Hematopoietic multipotent progenitor cell treated with erythropoietin and hydrocortisone succinate and interleukin-3 and kit ligand, for 6 days (in vitro differentiated cells): ENCODE measurements around the gene CHST10.
"Not testable (repeated sequence)": the region's sequence is repeated elsewhere in the genome, so short reads cannot be mapped to it uniquely, and the experiment has no call there.

Experiments used
- DNase-seq: peaks from one replicate; pipeline ENCODE4 v3.0.0-alpha.2; 2015

CHST10 gene, protein sequence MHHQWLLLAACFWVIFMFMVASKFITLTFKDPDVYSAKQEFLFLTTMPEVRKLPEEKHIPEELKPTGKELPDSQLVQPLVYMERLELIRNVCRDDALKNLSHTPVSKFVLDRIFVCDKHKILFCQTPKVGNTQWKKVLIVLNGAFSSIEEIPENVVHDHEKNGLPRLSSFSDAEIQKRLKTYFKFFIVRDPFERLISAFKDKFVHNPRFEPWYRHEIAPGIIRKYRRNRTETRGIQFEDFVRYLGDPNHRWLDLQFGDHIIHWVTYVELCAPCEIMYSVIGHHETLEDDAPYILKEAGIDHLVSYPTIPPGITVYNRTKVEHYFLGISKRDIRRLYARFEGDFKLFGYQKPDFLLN

DNA sequence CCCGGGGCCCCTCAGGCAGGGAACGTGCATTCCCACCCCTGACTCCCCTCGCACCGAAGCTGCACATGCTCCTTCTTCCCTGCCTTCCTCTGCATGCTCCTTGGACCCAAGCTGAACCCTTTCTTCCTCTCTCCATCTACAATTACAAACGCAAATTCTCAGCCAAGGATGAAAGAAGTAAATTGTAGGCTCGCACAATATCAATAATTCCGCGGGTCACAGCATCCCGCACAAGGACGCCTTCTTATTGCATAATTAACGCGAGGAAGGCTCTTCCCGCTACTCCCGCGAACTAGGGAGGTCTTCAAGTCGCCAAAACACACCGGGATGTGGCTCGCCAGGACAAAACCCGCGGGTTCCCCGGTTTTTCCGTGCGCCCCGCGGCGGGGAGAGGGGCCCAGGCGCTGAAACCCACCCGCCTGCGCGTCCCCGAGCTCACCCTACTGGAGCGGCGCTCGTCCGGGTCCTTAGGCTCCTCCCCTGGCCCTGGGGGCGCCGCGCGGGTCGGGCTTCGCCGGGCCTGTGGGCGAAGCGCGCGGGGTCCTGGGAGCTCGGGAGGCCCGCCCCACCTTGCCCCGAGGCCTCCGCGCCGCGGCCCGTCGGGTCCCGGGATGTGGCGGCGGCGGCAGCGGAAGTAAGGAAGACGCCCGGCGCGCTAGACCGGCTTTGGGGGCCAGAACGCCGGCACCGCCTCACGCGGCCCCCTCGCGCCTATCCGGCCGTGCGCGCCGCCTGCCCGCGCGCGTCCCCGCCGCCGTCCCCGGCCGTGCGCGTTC is at the start of gene CHST10:
TSS of gene CHST10 (minus strand) at position 734 of the 776 bp plus-strand sequence. CDS start 10,993 bp downstream, outside the sequence.
- peak; percentile 77 for DNase-seq

DNA sequence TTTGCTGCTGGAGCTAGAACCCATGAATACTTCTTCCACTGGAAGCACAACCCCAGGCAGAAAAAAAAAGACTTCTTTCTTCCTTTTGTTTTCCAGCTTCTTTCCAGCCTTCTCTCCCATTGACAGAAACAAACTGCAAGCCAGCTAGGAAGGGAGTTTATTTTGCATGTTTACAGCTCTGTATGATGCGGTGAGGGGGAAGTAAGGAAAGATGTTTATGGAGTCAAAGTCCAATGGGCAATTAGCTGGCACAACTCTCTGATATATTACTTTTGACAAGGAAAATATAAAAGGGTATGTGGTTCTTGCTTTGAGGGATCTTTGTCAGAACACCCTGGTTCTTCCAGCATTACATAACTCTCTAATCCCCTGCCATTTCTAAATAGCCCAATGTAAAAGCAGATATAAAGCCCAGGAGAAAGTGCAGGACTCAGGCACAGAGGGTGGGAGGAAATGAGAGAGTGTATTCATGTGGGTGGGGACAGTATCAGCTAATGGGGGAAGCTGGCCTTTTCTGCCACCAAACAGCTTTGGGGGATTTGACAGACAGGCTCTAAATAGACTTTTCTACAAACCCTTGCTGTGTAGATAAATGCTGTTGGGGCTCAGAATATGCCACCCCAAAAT is 43.5 kb upstream of the CHST10 start:
- DNase-seq = no peak

GRCh38 chr2:100456357-100456756 is 38.9 kb upstream of the CHST10 start:
- not testable (repeated sequence) for DNase-seq

DNA sequence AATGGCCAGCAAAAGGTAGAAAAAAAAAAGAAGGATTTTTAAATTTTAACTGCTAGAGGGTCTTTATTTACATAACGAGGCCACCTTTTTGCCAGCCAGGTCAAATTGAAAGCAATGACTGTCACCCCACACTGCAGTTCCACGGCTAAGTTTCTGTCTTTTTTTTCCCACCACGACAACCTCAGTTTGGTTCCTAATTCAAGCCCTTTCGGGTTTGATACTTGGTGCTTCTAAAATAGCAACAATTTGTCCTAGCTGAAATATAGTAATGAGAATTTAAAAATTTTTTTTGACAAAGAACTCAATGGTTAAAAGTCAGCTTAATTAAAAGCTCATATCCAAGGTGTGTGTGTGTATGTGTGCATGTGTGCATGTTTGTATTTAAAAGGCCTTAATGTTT is 36.4 kb upstream of the CHST10 start:
- no peak for DNase-seq

- DNase-seq = no peak
Measured at GRCh38 chr2:100451734-100452133, 34.3 kb upstream of the CHST10 start.

DNA sequence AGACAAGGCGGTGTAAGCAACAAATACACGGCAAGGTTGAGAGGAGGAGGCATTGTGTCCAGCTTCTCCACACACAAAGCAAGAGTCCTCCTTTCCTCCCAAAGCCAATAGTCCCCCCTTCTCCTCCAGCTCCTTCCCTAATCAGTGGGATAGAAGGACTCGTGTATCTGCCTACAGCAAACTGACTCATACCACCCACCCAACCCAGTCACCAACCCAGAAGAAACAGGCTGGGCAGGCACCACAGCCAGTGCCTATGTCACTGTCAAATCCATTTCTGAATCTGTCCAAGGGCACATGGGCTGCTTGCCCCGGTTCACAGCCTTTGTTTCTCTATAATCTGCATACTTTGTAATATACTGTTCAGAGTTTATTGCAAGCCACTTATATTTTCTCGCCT is 33.6 kb upstream of the CHST10 start:
- DNase-seq = no peak

GRCh38 chr2:100446696-100447095 is 29.2 kb upstream of the CHST10 start:
- DNase-seq = no peak

- DNase-seq = no peak
Measured at GRCh38 chr2:100437751-100438150, 20.3 kb upstream of the CHST10 start.

GRCh38 chr2:100429726-100430125 is 12.3 kb upstream of the CHST10 start:
- no peak for DNase-seq

GRCh38 chr2:100427627-100428258 is 10.3 kb upstream of the CHST10 start:
- peak; percentile 84 for DNase-seq

DNA sequence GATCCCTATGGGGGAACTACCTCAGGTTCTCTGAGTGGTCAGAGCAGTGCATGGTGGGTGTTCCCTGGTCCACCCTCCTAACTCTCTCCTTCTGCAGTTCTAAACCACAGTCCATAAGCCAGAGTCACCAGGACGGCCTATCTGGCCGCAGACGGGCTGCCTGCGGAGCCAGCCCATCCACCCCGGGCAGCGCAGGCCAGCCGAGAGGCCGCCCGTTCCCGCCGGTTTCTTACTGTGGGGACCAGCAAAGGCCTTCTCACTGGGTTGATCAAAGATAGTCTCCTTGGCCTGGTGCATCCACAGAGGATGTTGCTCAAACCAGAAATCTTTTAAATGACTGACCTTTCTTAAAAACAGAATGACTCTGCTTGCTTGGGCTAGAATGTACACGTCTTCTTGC is 9.6 kb upstream of the CHST10 start:
- no peak for DNase-seq

DNA sequence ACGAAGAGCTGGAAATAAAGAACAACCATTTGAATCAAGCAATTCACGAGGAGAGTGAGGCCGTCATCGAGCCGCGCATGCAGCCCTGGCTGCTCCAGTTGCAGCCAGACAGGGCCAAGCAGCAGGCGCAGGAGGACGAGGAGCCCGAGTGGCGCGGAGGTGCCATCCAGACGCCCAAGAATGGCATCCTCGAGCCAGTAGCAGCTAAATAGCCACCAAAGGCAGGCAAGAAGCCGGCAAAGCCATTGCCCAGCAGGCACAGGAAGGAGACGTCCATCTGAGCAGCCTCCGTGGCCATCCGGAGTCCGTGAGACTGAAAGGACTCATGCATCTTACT is 8.9 kb upstream of the CHST10 start:
- no peak for DNase-seq

DNA sequence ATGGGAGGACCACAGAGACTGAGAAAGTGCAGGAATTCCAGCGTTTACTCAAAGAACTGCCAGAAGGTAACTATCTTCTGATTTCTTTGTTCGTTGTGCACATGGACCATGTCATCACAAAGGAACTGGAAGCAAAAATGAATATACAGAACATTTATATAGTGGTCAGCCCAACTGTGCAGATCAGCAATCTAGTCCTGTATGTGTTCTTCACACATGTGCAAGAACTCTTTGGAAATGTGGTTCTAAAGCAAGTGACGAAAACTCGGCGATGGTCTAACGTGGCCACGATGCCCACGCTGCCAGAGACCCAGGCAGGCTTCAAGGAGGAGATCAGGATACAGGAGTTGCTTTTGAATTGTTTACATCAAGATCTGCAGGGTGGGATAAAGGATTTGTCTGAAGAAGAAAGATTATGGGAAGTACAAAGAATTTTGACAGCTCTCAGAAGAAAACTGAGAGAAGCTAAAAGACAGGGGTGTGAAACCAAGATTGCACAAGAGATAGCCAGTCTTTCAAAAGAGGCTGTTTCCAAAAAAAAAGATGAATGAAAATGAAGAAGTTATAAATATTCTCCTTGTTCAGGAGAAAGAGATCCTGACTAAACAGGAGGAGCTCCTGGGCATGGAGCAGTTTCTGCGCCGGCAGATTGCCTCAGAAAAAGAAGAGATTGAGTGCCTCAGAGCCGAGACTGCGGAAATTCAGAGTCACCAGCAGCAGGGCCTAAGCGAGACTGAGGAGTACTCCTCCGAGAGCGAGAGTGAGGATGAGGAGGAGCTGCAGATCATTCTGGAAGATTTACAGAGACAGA is 8.3 kb upstream of the CHST10 start:
- DNase-seq = peak; percentile 23

DNA sequence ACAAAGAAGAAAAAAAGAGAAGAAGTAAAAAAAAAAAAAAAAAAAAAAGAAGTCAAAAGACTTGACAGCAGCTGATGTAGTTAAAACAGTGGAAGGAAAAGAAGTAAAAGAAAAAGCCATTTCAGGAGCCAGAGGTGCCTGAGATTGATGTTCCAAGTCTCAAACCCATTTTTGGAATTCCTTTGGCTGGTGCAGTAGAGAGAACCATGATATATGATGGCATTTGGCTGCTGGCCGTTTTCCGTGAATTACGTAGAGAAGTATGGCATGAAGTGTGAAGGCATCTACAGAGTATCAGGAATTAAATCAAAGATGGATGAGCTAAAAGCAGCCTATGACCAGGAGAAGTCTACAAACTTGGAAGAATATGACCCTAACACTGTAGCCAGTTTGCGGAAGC is 7.6 kb upstream of the CHST10 start:
- DNase-seq = no peak

DNA sequence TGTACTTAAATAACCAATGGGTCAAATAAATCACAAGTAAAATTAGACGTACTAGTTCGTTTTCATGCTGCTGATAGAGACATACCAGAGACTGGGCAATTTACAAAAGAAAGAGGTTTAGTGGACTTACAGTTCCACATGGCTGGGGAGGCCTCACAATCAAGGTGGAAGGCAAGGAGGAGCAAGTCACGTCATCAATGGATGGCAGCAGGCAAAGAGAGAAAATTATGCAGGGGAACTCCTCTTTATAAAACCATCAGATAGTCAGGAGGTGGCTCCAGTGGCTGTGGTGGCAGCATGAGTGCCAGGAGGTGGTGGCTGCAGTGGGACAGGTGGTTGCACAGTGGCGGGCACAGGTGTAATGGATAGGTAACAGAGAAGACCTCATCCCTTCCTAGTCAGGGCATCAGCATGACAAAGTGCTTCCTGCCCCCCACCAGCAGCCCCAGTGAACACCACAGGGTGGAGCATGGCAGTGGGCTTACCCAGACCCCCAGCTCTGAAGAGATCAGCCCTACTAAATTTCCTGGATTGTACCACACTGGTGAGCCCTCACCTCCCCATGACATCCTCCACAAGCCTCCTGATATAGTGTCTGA is 6.9 kb upstream of the CHST10 start:
- no peak for DNase-seq

DNA sequence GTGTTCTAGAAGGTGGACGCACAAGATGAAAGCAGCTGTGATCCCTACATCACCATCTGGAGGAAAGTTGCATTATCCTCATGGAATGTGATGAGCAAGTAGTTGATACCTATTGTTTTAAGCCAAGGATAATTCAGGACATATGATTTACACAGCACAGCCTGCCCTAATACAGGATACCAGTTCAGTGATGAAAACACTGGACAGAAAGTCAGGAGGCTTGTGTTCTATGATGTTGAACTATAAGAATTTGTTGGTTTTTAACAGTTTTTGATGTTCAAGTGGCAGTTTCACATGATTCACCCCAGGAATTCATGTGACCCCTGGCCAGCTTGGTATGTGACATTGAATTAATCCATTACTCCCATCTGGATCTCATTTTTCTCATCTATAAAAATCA is 6.2 kb upstream of the CHST10 start:
- DNase-seq = no peak

DNA sequence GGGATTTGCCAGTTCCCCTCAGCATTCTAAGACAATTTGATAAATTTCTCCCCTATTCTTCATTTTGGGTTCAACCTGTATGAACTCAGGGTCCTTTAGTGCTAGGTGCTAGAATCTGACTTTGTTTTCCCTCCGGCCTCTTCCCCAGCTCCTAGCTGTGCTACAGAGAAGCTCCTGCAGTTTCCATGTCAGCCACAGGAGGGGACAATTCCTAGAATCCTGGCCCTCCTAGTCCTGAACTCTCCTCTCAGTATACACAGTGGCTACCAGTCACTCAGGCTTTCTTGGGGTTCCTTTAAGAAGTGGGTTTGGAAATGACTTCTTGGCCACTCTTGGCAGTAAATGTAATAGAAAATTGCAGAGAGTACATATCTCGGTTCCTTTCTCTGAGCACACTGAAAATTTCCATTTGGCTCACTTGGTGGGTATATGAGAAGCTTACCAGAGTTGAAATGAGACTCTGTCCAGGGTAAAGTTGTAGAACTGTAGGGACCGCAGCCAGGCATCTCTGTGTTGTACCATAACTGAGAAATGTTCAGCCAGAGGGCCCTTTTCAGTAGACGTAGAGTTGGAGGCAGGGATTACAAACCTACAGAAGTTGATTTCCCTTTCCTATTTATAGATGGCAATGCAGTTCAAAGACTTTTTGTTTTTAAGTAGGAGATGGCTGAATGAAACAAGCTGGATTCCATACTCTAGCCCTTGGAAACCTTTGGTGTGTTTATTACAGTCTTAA is 5.0 kb upstream of the CHST10 start:
- DNase-seq = peak; percentile 52

DNA sequence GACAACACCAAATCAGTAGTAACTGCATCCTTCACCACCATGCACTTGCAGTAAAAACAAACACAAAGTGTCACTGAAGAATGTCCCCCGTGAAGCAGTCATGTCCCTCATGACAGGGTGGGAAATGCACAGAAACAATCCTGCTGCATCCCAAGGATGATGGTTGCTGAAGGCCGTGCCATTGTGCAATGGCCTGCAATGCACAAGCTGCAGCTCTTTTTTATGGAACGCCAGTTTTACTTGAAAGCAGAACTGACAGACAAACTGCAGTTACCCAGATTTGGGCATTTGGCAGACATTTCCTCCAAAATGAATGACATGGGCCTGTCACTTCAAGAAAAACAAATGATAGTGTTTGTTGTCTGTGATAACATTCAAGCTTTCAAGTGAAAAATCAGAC is 2.4 kb upstream of the CHST10 start:
- DNase-seq = no peak

- no peak for DNase-seq
Measured at GRCh38 chr2:100418406-100418962, 1.0 kb upstream of the CHST10 start.

- DNase-seq = peak; percentile 23
Measured at GRCh38 chr2:100417711-100418124, 250 bp upstream of the CHST10 start.

GRCh38 chr2:100416397-100416934 is 1.0 kb downstream of the CHST10 start:
- peak; percentile 35 for DNase-seq
